Measurements from ENCODE around the gene TMEM176A.
"Not testable (repeated sequence)": the region's sequence is repeated elsewhere in the genome, so short reads cannot be mapped to it uniquely, and the experiment has no call there.

Gene TMEM176A, protein sequence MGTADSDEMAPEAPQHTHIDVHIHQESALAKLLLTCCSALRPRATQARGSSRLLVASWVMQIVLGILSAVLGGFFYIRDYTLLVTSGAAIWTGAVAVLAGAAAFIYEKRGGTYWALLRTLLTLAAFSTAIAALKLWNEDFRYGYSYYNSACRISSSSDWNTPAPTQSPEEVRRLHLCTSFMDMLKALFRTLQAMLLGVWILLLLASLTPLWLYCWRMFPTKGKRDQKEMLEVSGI

DNA sequence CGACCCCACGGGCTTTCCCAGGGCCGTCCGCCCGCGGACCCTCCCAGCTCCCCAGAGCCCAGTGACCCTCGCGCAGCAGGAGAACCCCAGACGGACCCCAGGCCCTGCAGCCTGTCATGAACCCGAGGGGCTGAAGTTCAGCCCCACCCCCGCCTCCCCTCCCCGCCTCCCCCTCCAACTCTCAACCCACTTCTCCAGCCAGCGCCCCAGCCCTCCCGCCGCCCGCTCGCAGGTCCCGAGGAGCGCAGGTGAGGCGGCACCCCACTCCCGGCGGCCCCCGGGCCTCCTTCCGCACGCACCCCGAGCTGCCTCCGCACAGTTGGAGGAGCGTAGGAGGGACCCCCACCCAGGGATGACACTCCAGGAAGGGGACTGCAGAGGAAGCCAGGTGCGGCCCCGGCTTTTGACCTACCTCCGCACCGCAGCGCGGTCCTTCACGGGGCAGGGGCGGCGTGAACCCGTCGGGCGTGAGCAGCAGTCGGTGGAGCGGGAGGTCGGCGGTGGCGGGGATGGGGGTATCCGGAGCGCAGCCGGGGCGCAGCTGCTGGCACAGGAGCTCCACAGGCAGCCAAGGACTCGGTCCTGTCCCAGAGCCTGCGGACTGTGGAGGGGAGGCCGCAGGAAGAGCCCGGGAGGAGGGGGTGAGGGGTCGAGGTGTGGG is at the start of gene TMEM176A:
Gene TMEM176A, plus strand, starts transcription at position 189 of the 661 bp plus-strand sequence. CDS start 782 bp downstream, outside the sequence.
- no peak for DNase-seq (ENCODE audit: low read depth in 1 of 2, low spot score in 1 of 2)

DNA sequence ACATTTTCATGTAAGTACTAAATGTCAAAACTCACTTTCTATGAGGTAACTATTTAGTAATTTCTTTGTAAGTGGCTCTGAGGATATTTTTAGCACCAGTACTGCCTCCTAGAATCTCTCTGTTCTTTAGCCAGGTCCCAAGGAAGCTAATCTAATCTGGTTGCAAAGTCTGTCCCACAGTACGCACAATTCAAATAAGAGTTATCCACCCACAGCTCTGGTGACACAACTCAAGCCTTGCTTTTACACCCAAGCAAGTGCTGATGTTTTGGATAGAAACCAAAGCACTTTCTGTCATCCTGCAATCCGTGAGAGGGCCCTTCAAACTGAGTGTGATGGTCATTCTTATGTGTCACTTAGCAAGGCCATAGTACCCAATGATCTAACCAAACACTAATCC is 48.9 kb upstream of the TMEM176A start:
- no peak for DNase-seq (ENCODE audit: low read depth in 1 of 2, low spot score in 1 of 2)

DNA sequence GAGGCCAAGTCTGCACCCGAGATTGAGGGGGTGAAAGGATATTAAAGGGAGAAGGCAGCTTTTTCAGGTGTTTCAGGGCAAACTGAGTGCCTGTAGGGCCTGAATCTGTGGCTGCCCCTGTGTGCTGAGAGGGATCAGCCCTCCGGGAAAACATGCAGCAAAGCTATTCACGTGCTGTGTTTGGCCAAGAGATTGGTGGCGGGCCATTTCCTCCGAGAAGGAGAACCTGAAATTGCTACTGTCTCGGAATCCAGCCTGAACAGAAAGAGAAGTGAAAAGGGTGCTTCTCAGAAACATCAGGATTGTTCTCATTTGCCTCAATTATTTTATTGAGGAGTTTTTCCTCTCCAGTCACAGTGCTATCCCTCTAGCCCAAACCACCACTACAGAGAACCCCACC is 47.3 kb upstream of the TMEM176A start:
- no peak for DNase-seq (ENCODE audit: low read depth in 1 of 2, low spot score in 1 of 2)

DNA sequence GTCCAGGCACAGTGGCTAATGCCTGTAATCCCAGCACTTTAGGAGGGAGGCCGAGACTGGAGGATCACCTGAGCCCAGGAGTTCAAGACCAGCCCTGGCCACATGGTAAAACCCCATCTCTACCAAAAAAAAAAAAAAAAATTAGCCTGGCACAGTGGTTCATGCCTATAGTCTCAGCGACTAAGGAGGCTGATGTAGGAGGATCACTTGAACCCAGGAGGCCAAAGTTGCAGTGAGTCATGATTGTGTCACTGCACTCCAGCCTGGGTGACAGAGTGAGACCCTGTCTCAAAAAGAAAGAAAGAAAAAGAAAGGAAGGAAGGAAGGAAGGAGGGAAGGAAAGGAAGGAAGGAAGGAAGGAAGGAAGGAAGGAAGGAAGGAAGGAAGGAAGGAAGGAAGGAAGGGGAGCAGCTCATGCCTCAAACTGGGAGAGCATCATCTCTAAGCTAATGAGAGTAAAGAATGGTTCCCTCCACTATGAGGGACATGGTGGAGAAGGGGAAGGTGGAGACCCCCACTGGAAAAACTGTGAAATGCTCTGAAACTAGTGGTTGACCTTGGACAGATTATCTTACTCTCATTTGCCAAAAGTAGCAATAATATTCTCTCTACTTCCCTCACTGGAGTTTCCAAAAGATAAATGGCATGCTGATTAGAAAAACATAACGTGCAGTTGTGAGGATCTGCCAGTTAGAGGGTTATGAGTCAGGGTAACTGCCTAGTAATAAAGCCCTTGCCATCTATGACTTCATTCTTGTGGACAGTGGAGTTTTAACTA is 46.6 kb upstream of the TMEM176A start:
- DNase-seq (ENCODE audit: low read depth in 1 of 2, low spot score in 1 of 2): no peak

DNA sequence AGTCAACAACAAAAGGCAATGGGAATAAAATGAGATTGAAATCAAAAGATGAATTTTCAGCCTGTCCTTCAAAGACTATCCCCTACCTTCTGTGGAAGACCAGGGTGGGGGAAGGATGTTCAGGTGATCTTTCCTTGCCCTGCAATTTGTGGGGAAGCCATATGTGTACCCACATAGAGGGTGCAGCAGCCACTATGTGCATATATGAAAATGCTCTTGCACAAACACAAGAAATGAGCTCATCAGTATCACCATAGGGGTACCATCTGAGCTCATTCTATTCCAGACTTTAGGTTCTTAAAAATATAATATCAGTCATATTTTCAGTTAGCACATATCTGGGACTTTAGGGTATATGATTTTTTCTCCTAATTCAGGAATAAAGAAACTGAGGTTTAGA is 45.6 kb upstream of the TMEM176A start:
- DNase-seq (ENCODE audit: low read depth in 1 of 2, low spot score in 1 of 2): no peak

DNA sequence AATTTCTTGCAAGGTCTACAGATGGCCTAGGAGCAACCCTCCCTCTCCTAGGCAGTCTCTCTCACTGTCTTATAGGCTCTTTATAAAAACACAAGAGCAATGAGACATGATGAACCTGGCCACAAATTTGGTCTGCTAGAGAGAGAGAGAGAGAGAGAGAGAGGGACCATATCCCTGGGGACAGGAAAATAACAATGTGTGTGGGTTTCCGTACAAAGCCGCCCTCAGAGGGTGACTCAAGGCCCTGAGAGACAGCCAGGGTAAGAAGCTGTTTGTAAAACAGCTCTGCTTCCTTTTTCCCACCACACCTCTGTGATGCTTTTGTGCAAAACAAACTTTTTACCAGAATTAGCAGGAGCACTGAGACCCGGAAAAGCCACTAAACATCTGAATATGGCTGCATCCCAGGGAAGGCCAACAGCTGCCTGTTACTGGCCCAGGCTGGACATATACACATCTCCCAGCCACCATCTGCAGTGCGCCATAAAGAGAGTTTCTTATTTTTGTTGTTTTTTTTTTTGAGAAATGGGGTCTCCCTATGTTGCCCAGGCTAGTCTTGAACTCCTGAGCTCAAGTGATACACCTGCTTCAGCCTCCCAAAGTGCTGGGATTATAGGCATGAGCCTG is 45.0 kb upstream of the TMEM176A start:
- peak in 1 of 2 donors; percentile 54 for DNase-seq (ENCODE audit: low read depth in 1 of 2, low spot score in 1 of 2)

DNA sequence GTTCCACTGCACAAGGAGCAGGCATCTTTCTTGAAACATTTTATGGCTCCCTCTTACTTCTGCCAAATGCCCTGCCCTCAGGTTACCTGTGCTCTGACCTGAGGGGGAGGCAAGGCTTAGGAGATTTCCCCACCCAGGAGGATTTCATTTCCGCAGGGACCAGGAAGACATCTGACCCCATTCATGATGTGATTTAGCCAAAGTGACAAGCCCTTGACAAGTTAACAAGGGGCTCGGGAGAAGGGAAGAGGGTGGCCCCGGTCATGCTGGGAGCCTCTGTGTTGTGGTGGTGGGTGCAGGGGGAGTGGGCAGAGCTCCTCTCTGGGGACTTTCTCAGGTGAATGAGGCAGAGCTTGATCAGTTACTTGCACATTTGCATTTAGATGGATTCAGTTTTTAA is 44.4 kb upstream of the TMEM176A start:
- no peak for DNase-seq (ENCODE audit: low read depth in 1 of 2, low spot score in 1 of 2)

DNA sequence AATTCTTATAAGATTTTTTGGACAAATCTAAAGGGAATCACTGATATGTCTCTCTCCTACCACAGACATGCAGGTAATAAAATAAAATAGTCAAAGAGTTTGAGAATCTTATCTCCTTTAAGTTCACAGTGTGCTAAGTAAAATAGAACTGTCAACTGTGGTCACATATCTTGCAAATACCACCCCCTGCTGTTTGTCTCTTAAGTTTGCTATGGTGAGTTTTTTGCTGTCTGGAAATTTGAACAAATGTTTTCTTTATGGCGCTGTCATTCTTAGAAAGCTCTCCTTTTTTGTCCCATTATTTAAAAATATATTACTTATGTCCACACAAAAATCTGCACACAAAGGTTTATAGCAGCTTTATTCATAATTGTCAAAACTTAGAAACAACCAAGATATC is 43.7 kb upstream of the TMEM176A start:
- DNase-seq (ENCODE audit: low read depth in 1 of 2, low spot score in 1 of 2): no peak

DNA sequence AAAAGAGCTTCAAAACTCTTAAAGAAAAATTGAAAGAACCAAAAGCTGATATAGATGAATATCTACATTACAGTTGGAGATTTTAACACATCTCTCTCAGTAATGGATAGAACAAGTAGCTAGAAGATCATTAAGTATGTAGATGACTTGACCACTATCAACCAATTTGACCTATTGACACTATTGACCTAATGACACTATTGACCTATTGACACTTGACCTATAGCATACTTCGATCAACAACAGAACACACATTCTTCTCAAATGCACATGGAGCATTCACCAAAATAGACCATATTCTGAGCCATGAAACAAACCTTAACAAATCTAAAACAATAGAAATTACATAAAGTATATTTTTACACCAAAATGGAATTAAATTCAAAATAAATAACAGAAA is 41.1 kb upstream of the TMEM176A start:
- DNase-seq (ENCODE audit: low read depth in 1 of 2, low spot score in 1 of 2): no peak

DNA sequence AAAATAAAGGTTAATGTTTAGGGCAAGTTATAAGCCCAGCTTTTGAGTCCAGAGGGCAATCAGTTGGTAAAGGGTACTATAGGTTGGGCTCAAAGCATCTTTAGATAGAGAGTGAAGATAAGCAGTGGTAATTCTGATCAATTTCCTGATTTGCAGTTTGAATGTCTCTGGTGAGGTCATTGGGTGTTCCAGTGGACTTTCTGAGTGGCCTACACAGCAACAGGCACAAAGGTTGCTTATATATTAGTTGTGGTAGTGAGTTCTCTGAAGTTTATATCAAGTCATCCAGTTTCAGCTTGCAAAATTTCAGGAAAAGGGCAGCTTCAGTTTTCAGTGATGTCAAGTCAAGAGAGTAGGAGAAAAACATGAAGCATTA is 34.2 kb upstream of the TMEM176A start:
- DNase-seq (ENCODE audit: low read depth in 1 of 2, low spot score in 1 of 2): no peak

DNA sequence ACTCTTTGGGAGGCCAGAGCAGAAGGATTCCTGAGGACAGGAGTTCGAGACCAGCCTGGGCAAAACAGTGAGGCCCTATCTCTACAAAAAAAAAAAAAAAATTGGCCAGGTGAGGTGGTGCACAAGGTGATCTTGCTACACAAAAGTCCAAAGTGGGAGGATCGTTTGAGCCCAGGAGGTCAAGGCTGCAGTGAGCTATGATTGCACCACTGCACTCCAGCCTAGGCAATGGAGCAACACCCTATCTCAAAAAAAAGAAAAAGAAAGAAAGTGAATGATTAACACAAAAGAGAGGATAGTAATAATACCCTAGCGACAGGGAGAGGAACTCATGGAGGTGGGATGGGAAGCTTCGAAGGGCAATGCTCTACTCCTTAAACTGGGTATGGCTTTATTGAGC is 30.8 kb upstream of the TMEM176A start:
- DNase-seq (ENCODE audit: low read depth in 1 of 2, low spot score in 1 of 2): no peak

DNA sequence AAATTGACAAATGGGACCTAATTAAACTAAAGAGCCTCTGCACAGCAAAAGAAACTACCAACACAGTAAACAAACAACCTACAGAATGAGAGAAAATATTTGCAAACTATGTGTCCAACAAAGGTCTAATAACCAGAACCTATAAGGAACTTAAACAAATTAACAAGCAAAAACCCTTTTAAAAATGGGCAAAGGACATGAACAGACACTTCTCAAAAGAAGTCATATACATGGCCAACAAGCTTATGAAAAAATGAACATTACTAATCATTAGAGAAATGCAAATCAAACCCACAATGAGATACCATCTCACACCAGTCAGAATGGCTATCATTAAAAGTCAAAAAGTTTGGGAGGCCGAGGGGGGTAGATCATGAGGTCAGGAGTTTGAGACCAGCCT is 26.4 kb upstream of the TMEM176A start:
- DNase-seq (ENCODE audit: low read depth in 1 of 2, low spot score in 1 of 2): not testable (repeated sequence)

DNA sequence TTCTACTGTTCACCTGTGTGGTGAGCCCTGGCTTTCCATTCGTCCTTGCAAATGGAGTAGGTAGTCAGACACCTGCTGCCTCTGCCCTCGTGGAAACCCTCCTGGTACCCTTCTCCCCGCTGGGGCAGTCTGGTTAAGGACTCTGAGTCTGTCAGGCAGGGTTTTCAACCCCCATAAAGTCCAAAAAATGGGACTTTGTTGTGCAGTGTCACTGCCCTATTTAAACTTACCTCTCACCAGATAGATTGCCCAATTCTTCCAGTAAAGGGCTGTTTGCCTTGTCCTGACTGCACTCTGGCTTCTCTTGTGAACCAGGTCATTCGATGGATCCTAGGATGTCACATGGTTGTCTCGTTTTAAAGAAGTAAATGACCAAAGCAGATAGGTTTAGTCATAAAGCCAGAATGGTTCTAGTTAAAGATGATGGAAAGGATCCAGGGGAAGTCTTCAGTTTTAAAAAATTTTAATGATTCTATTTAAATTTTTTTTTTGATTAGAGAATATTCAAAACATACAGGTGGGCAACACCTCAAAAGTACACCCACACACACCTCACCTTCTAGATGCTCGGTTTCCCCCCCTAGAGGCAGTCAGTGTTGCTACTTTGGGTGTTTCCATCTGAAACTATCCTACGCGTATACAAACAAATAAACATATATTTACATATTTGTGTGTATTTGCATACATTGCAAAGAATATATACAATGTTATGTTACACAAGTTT is 22.4 kb upstream of the TMEM176A start:
- DNase-seq (ENCODE audit: low read depth in 1 of 2, low spot score in 1 of 2): no peak

DNA sequence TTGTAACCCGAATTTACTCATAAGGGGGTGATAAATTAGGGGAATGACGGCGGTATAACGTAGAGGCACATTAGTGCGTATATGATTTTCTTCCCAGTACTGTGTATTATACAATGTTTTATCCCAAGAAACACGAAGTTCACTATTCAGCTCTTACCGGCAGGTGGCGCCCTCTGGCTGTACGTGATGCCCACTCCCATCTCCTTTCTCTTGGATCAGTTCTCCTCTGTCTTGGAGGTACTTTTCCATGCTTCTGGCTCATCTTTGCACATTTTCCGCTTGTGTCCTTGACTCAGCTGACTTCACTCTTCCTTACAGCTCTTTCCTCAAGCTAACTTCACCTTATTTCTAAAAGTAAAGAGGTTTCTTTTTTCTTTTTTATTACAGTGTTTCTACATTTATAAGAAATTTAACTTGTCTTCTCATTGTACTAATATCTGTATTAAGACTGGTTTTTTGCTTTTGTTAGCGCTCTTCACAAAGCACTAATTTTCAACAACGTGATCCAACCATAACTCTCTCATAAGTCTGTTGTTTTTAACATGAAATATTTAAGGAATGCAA is 21.7 kb upstream of the TMEM176A start:
- peak; percentile 40 to 60 for DNase-seq (ENCODE audit: low read depth in 1 of 2, low spot score in 1 of 2)

DNA sequence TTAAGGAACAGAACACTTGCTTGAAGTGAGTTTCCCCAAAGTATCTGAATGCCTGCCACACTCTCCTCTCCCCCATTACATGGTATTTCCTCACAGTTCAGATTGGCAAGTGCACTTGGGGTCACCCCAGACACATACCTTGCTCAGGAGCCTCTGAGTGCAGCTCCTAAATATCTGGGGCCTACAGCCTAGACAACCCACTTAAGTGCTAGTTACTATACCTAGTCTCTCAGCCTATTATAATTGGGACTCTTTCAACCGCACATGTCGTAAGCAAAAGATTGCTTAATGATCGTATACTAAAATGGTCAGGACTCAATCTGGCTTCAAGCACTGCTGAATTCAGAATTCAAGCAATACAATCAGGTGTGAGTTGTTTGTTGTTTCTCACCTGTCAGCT is 20.3 kb upstream of the TMEM176A start:
- no peak for DNase-seq (ENCODE audit: low read depth in 1 of 2, low spot score in 1 of 2)

DNA sequence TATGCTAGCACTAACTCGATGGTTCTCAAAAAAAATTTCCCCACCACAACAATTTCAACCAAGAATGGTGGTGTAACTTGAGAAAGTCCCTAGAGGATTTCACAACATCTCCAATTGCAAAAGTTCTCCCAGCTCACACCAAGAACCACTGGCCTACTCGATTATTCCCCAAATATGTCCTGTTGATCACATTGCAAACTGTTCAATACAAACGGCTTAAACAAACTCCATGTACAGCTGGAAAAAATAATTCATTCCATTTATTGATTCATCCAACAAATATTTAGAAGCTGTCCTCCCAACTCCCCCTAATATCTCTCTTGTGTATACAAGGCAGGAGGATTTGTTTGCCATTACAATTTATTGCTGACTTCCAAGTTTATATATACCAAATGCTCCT is 19.5 kb upstream of the TMEM176A start:
- DNase-seq (ENCODE audit: low read depth in 1 of 2, low spot score in 1 of 2): no peak

DNA sequence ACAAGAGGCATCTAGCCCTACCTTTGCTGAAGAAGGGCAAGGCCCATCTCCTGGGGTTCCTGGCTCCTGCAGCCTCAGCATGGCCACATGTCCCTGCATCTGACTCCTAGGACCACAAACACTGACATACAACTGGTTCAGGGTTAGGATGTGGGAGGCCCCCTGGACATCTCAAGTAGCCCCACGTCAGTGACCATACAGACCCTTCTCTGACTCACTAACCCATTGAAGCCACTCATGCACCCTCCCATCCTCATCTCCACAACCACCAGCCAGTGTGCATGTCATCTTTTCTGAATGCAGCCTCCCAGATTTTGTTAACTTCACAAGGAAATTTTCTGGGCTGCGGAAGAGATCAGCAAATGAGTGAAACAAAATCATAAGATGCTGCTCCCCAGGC is 18.6 kb upstream of the TMEM176A start:
- no peak for DNase-seq (ENCODE audit: low read depth in 1 of 2, low spot score in 1 of 2)

DNA sequence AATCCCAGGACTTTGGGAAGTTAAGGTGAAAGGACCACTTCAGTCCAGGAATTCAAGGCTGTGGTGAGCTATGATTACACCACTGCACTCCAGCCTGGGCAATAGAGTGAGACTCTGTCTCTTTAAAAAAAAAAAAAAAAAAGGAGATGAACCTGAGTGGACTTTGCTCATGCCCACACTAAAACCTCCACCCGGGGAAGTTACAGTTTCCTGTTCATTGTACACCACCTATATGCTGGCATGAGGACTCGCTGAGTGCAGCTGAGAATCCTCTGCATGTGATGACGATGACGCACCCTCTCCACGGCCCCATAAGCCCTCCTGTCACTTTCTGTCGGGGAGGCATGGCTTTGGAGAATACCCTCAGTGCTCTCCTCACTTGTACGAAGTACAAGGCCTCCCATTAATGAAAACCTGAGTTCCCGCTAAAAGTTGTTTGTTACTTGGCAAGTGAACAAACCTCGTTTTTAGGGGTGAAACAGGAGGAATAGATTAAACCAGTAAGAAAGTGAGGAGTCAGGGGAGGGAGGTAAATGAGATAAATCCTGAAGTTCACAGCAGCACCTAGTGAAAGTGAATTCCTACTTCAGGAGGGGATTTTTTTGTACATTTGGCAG is 16.3 kb upstream of the TMEM176A start:
- DNase-seq (ENCODE audit: low read depth in 1 of 2, low spot score in 1 of 2): no peak

DNA sequence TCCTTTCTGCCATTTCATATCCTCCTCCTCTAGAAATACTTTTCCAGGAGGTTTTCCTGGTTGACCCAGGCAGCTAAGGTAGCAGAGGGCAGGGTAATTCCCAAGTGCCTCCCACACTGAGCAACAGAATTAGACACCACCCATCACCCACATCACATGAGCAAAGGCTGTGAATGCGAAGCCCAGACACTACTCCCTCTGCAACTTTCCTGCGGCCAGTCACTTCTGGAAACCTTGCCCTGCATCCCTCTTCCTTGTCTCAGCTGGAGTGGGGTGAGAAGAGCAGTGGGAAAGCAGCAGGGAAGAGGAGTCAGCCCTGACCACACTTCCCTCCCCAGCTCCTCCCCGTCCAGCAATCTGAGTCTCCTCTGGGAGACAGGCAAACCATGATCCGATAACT is 15.6 kb upstream of the TMEM176A start:
- no peak for DNase-seq (ENCODE audit: low read depth in 1 of 2, low spot score in 1 of 2)

Data from stimulated activated CD4-positive, alpha-beta T cell treated with anti-CD3 and anti-CD28 coated beads, Interleukin-15, amount 100 ng/mL, for 1 hour (primary cell).